Ishikawa (cell line): ENCODE data around the gene ARL4C.

Source experiments
- CEBPB ChIP-seq: IDR thresholded peaks from 2 replicates; pipeline ENCODE4 v1.6.1; 2012
- EGR1 ChIP-seq: IDR thresholded peaks from 2 replicates; pipeline ENCODE4 v1.6.1; 2012
- EP300 ChIP-seq: IDR thresholded peaks from 2 replicates; pipeline ENCODE4 v1.6.1; 2012; ENCODE audit warnings: borderline replicate concordance
- FOXM1 ChIP-seq: IDR thresholded peaks from 2 replicates; pipeline ENCODE4 v1.6.1; 2012; ENCODE audit warnings: low read depth, borderline replicate concordance
- NFIC ChIP-seq: IDR thresholded peaks from 2 replicates; pipeline ENCODE4 v1.6.1; 2012
- RAD21 ChIP-seq: IDR thresholded peaks from 2 replicates; pipeline ENCODE4 v1.6.1; 2012; ENCODE audit warnings: low read depth
- REST ChIP-seq: IDR thresholded peaks from 2 replicates; pipeline ENCODE4 v1.6.1; 2012; ENCODE audit warnings: low read depth, mild to moderate bottlenecking
- TAF1 ChIP-seq: IDR thresholded peaks from 2 replicates; pipeline ENCODE4 v1.6.1; 2012; ENCODE audit warnings: low read depth, mild to moderate bottlenecking
- TCF12 ChIP-seq: IDR thresholded peaks from 2 replicates; pipeline ENCODE4 v1.6.1; 2012; ENCODE audit warnings: low read depth
- TEAD4 ChIP-seq: IDR thresholded peaks from 2 replicates; pipeline ENCODE4 v1.6.1; 2012
- USF1 ChIP-seq: IDR thresholded peaks from 2 replicates; pipeline ENCODE4 v1.6.1; 2012
- YY1 ChIP-seq: IDR thresholded peaks from 2 replicates; pipeline ENCODE4 v1.6.1; 2012; ENCODE audit warnings: low read depth
- ZBTB7A ChIP-seq: IDR thresholded peaks from 2 replicates; pipeline ENCODE4 v1.6.1; 2012; ENCODE audit warnings: low read depth
- TF ChIP-seq, protein P1 (sequence below): IDR thresholded peaks from 2 replicates; pipeline ENCODE4 v1.6.1; 2012

- TF ChIP-seq USF1, result no peak
- no peak for TF ChIP-seq EP300
- no peak for TF ChIP-seq REST
- TF ChIP-seq RAD21, result no peak
- TF ChIP-seq TEAD4, result no peak
- TF ChIP-seq CEBPB, result no peak
- TF ChIP-seq TAF1, result no peak
- no peak for TF ChIP-seq YY1
- no peak for TF ChIP-seq NFIC
- no peak for TF ChIP-seq TCF12
- TF ChIP-seq EGR1, result no peak
- no peak for TF ChIP-seq ZBTB7A
- no peak for TF ChIP-seq FOXM1
- TF ChIP-seq, protein P1, sequence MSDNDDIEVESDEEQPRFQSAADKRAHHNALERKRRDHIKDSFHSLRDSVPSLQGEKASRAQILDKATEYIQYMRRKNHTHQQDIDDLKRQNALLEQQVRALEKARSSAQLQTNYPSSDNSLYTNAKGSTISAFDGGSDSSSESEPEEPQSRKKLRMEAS, result no peak
Observed at GRCh38 chr2:234446404-234447076, 50.3 kb downstream of the ARL4C start.
